Esophagus muscularis mucosa (tissue), 4 donors: ENCODE data around the gene CENPO. TPM values are rescaled to one million over a fixed set of nuclear protein-coding genes. Genes with fewer than 3 reads are reported as not detected.

Experiments used
- DNase-seq: peaks from one replicate; pipeline ENCODE4 v3.0.0-alpha.2; 2017; ENCODE audit errors: extremely low spot score
- H3K27ac ChIP-seq, 4 donors: fragments of 200-600 bp; sonication (generic); replicated peaks in 1 of 4; 1 replicate in 3 of 4; 2 replicates in 1 of 4; pipeline ENCODE4 v1.5.1; 2016 to 2019; ENCODE audit warnings: mild to moderate bottlenecking in 1 of 4
- H3K27me3 ChIP-seq, 4 donors: fragments of 200-600 bp; sonication (generic); one replicate each; pipeline versions ENCODE4 v1.5.1 to v1.6.0; 2016 to 2019
- H3K36me3 ChIP-seq, 4 donors: fragments of 200-600 bp; sonication (generic); one replicate each; pipeline ENCODE4 v1.5.1; 2016 to 2019
- H3K4me1 ChIP-seq, 4 donors: fragments of 200-600 bp; sonication (generic); one replicate each; pipeline ENCODE4 v1.5.1; 2016 to 2019
- H3K4me3 ChIP-seq, 4 donors: fragments of 200-600 bp; sonication (generic); 1 replicate in 2 of 4; 2 replicates in 2 of 4; pipeline ENCODE4 v1.5.1; 2016 to 2019; ENCODE audit warnings: mild to moderate bottlenecking in 4 of 4, moderate library complexity in 1 of 4
- H3K9me3 ChIP-seq, 4 donors: fragments of 200-600 bp; sonication (generic); 1 replicate in 3 of 4; 2 replicates in 1 of 4; pipeline ENCODE4 v1.5.1; 2016 to 2019
- EP300 ChIP-seq: sonication (generic); formaldehyde crosslinking; IDR thresholded peaks from one replicate; pipeline ENCODE4 v1.6.1; 2017; ENCODE audit warnings: antibody characterized with exemption
- POLR2A ChIP-seq: fragments of 450-650 bp; IDR thresholded peaks from one replicate; pipeline ENCODE4 v1.6.1; 2017; ENCODE audit warnings: antibody characterized with exemption, moderate library complexity, mild to moderate bottlenecking, low read depth
- POLR2AphosphoS5 ChIP-seq, 2 donors: sonication (generic); formaldehyde crosslinking; IDR thresholded peaks; one replicate each; pipeline ENCODE4 v1.6.1; 2017; ENCODE audit warnings: antibody characterized with exemption in 2 of 2
- WGBS: methylation state at CpG from one replicate; pipeline ENCODE4 v1.1.5; 2018; 5-methylcytosine and 5-hydroxymethylcytosine counted together
- intact Hi-C: fragments of 100-400 bp; cut with DNase I; formaldehyde crosslinking; loops from one replicate; pipeline ENCODE4 v1.15.1; 2023
- total RNA-seq, 4 donors: library from RNA; depleted of rRNA; stranded (reverse); fragments of >200 nt; gene quantifications; one replicate each; pipeline versions ENCODE4 v1.1.0 to v1.2.1, GENCODE V29; 2016
- TF ChIP-seq, protein P1 (sequence below), 3 experiments: fragments of 200-600 bp in 2 of 3; fragments of 450-650 bp in 1 of 3; sonication (generic) in 2 of 3; IDR thresholded peaks; one replicate each; pipeline ENCODE4 v1.5.1; 2017 to 2019; ENCODE audit warnings: antibody characterized with exemption in 3 of 3, mild to moderate bottlenecking in 2 of 3, moderate library complexity in 1 of 3

The CENPO gene
- total RNA-seq, 4 donors from 2014 or later: 1.2 to 2.7 (median 1.4) TPM

DNA sequence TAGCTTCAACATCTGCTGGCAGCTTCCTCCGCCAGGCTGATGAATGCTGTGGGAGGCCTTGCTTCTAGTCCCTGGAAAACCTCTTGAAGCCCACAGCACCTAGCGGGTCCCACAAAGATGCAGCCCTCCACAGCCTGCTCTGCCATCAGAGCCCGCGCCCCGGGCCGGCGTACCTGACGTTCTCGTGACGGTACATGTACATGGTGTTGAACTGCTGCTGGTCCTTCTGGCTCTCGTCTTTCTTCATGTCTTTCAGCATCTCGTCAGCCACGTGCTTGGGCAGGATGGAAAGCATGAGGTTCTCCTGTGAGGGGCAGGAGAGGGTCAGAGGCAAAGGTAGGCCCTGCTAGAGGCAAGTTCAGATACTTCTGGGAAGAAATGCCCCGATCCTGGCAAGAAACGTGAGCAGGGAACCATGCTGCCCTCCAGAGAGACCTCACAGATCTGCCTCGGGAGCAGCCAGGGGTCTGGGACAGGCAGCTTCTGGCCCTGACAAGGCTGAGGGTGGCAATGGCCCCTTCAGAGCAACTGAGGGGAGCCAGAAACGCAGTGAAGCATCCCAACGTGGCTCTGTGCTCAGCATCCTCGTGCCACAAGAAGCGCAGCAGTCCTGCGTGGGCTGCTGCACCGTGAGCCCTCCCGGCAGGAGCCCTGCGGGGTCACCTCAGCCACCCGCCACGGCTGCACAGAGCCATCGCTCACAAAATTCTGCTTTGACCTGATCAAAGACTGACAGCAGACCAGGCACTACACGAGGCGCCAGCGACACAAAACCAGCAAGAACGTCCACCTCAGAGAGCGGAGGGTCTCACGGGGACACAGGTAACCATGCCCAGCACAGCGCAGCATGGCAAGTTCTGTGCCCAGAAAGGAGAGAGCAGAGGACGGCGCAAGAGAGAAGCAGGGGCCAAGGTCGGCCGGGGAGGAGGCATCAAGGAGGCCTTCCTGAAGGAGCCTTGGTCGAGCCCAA is 49.1 kb downstream of the CENPO start:
- intact Hi-C loops: no loop called here
- TF ChIP-seq POLR2AphosphoS5 (IDR thresholded peaks at IDR 0.05): no peak
- no peak for TF ChIP-seq POLR2A
- TF ChIP-seq, protein P1, sequence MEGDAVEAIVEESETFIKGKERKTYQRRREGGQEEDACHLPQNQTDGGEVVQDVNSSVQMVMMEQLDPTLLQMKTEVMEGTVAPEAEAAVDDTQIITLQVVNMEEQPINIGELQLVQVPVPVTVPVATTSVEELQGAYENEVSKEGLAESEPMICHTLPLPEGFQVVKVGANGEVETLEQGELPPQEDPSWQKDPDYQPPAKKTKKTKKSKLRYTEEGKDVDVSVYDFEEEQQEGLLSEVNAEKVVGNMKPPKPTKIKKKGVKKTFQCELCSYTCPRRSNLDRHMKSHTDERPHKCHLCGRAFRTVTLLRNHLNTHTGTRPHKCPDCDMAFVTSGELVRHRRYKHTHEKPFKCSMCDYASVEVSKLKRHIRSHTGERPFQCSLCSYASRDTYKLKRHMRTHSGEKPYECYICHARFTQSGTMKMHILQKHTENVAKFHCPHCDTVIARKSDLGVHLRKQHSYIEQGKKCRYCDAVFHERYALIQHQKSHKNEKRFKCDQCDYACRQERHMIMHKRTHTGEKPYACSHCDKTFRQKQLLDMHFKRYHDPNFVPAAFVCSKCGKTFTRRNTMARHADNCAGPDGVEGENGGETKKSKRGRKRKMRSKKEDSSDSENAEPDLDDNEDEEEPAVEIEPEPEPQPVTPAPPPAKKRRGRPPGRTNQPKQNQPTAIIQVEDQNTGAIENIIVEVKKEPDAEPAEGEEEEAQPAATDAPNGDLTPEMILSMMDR (IDR thresholded peaks at IDR 0.05): no peak
- Histone ChIP-seq H3K27me3 (no peaks in the 10 kb centered on the region), H3K4me3 (no peak overlapping the region), H3K9me3 (no peaks in the 10 kb centered on the region), H3K4me1 (no peaks in the 10 kb centered on the region), H3K36me3 (peaks cover 0 to 49% (median 33%) of the 10 kb centered on the region in 4 donors), H3K27ac (no peak overlapping the region)
- 95% methylated on average over 27 of the region's 39 CpGs for WGBS
- DNase-seq: no peak

DNA sequence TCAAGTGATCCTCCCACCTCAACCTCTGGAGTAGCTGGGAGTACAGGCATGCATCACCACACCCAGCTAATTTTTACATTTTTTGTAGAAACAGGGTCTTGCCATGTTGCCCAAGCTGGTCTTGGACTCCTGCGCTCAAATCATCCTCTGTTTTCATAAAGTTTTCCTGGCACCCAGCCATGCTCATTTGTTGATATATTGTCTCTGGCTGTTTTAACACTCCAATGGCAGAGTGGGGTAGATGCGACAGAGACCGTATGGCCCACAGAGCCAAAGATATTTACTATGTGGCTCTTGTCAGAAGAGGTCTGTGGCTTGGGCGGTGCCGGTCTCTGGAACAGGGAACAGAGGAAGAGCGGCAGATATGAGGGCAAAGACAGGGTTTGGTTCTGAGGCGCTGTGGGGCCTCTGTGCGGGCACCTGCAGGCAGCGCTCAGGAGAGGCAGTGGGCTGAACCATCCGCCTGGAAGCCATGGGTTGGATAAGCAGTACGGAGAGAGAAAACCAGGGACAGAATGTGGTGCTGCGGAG is 50.2 kb downstream of the CENPO start:
- peaks cover 0 to 39% (median 28%) of the 10 kb centered on the region in 4 donors for H3K36me3 ChIP-seq
- H3K4me1 ChIP-seq: no peaks in the 10 kb centered on the region
- H3K4me3 ChIP-seq: no peak overlapping the region
- DNase-seq: no peak
- 93% methylated on average over 12 of the region's 12 CpGs for WGBS
- TF ChIP-seq POLR2A (no peak), POLR2AphosphoS5 (IDR thresholded peaks at IDR 0.05) (no peak), EP300 (no peak)
- TF ChIP-seq, protein P1 (IDR thresholded peaks at IDR 0.05): no peak
- no peaks in the 10 kb centered on the region for H3K27me3 ChIP-seq
- intact Hi-C loops: no loop called here
- no peak overlapping the region for H3K27ac ChIP-seq
- no peaks in the 10 kb centered on the region for H3K9me3 ChIP-seq

DNA sequence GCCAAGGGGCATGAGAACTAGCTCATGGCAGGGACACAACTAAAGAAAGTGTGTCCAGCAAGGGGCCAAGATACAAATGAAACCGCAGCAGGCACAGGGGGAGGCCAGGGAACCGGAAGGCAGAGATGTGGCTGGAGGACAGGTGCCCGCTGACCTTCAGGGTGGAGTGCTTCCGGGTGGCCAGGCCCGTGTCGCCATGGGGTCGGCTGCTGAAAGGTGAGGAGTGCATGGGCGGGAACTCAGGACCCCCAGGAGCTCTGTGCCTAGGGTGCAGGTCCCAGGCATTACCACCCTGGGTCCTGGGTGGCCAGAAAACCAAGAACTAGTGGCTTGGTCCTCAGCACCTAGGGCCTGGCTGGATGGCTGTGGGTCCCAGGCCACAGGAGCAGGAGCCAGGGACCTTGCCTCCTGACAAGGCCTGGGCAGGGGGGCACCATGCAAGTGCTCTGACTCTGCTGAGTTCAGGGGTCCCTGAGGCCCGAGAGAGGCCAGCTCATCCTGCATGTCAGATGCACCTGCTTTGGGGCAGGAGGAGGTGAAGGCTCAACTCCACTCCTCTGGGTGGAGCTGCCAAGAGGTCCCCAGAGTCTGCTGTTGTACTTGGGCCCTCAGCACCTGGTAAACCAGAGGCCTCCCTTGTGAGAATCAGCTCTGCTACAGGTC is 50.9 kb downstream of the CENPO start:
- no peaks in the 10 kb centered on the region for H3K27me3 ChIP-seq
- 95% methylated on average over 8 of the region's 9 CpGs for WGBS
- no peaks in the 10 kb centered on the region for H3K4me1 ChIP-seq
- peaks cover 0 to 36% (median 26%) of the 10 kb centered on the region in 4 donors for H3K36me3 ChIP-seq
- no peaks in the 10 kb centered on the region for H3K9me3 ChIP-seq
- no peak overlapping the region for H3K4me3 ChIP-seq
- no peak for DNase-seq
- H3K27ac ChIP-seq: no peak overlapping the region
- TF ChIP-seq, protein P1 (IDR thresholded peaks at IDR 0.05): no peak
- TF ChIP-seq POLR2AphosphoS5 (IDR thresholded peaks at IDR 0.05) (no peak), POLR2A (no peak), EP300 (no peak)
- intact Hi-C loops: no loop called here

DNA sequence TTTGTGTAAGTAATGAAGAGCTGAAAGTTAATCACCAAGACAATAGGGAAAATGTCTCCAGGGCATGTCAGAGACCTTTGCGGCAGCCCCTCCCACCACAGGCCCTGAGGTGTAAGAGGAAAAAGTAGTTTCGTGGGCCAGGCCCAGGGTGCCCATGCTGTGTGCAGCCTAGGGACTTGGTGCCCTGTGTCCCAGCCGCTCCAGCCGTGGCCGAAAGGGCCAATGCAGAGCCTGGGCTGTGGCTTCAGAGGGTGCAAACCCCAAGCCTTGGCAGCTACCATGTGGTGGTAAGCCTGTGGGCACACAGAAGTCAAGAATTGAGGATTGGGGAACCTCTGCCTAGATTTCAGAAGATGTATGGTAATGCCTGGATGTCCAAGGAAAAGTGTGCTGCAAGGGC is 52.5 kb downstream of the CENPO start:
- Histone ChIP-seq H3K36me3 (peaks cover 0 to 21% (median 12%) of the 10 kb centered on the region in 4 donors), H3K4me1 (peaks cover 0 to under 1% (median 0%) of the 10 kb centered on the region in 4 donors), H3K27ac (no peak overlapping the region), H3K9me3 (no peaks in the 10 kb centered on the region), H3K4me3 (no peak overlapping the region), H3K27me3 (no peaks in the 10 kb centered on the region)
- no peak for DNase-seq
- intact Hi-C loops: no loop called here
- TF ChIP-seq POLR2AphosphoS5 (IDR thresholded peaks at IDR 0.05) (no peak), EP300 (no peak), POLR2A (no peak)
- TF ChIP-seq, protein P1 (IDR thresholded peaks at IDR 0.05): no peak
- 98% methylated on average over 5 of the region's 5 CpGs for WGBS
